GM18526 (cell line): ENCODE data around the gene HOXD4.

Experiments used
- POLR2A ChIP-seq: IDR thresholded peaks from 3 replicates; pipeline ENCODE4 v1.6.1; 2011; ENCODE audit not compliant: insufficient read length; ENCODE audit errors: extremely low read depth

HOXD4 gene

GRCh38 chr2:176152350-176153181 is 1.2 kb downstream of the HOXD4 start:
- no peak for TF ChIP-seq POLR2A

DNA sequence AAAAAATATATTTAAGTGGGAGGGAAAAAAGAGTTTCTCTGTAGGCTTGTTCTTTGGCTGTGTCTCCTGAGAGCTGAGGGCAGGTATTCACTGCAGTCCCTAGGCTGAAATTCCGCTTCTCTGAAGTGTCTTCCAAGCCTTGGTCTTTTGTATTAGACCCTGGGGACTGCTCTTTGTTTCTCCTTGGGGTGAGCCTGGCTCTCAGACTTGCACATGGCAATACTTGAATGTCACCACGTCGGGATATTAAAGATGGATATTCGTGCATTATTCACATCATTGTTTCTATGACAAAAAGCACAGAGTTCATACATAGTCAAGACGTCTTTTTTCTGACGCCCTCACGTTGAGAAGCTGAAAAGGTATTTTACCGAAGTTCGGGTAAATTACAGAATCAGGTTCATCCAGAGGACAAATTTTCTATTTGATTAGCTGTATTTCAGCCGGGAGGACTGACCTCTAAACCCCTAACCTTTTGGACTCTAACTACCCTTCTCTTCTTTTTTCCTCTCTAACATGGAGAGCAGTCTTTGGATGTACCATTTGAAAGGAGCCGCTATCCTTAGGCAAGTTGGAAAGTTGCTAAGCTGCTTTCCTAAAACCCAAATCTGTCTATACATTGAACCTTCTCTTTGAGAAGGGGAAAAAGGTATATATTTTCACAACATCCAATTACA is 3.4 kb downstream of the HOXD4 start:
- TF ChIP-seq POLR2A, result no peak

DNA sequence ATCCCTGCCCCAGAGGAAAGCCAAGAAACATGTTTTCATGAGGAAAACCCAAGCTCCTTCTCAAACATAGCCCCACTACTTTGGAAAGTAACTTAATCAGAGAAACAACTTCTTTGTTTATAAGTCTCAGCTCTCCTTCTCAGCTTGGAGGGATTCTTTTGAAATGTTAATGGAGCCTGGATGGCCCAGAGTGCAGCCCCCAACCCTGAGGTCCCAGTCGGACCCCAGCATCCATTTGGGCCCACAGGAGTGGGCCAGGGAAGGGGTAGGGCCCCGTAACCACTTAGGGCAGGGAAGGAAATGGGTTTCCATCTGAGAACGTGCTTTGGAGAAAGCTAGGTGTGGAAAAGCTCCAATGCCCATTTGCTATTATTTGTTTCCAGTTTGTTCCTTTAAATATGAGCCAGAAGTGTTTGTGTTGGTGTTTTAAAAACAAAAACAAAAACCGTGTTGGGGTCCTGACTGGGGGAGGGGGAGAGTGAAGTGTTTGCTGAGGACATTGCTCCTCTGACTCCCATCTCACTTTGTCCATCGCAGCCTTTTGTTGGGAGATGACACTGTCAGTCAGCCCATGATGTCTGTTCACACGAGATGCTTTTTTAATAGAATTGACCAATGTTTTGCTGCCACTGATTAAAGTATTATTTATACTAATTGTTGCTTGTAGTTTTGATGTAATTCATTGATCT is 4.2 kb downstream of the HOXD4 start:
- no peak for TF ChIP-seq POLR2A

DNA sequence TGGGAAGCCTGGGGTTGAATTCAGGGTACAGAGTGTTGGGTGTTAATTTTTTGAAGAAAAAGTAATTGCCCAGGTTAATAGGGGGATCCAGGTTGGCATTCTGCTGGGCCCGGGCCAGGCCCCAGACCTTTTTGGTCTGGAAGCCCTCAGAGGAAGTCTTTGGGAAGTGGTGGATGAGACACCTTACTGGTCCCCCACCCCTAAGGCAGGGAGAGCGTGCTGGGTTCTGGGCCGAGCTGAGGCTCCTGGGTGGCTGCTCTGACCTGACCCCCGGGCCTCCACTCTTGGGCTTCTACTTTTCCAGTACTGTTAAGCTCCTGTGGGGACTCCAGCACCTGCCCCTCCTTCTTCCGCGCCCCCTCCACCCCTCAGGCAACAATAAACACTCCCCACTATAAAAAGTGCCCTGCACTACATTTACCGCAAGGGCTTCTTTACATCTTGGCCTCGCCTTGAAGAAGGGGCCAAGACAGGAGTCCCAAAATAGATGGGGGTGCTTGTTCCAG is 5.0 kb downstream of the HOXD4 start:
- TF ChIP-seq POLR2A, result no peak

DNA sequence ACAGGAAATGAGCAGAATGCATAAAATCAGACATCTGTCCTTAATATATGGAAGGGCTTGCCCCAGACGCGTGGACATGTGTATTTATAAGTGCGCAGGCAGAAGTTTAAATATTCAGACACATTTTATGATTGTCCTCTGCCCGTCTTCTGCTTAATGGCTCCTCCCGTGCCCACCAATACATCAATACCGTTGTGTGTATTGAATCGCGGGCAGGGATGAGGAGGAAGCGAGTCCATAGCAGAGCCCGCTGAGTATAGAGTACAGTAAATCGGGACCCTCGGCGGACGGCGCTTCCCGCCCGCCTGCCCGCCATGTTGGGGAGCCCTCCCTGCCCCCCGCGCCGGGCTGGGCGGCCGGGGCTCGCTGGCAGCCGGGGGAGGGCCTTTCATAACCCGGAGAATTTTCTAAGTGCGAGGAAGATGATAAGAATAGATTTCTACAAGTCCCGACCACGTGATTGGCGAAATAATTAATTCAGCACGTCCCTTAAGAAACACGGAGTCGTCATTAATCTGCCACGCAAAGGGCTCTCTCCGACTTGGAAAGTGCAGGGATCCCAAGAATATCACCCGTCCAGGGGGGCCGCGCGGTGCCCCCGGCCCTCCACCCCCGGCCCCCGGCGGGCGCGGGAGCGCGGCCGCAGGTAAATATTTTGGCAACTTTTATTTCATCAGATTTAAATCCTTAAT is 5.6 kb downstream of the HOXD4 start, which contains the start of gene HOXD3:
TSS of gene HOXD3 (plus strand) at position 501 of the 692 bp plus-strand sequence. CDS start 11,808 bp downstream, outside the sequence.
- no peak for TF ChIP-seq POLR2A

DNA sequence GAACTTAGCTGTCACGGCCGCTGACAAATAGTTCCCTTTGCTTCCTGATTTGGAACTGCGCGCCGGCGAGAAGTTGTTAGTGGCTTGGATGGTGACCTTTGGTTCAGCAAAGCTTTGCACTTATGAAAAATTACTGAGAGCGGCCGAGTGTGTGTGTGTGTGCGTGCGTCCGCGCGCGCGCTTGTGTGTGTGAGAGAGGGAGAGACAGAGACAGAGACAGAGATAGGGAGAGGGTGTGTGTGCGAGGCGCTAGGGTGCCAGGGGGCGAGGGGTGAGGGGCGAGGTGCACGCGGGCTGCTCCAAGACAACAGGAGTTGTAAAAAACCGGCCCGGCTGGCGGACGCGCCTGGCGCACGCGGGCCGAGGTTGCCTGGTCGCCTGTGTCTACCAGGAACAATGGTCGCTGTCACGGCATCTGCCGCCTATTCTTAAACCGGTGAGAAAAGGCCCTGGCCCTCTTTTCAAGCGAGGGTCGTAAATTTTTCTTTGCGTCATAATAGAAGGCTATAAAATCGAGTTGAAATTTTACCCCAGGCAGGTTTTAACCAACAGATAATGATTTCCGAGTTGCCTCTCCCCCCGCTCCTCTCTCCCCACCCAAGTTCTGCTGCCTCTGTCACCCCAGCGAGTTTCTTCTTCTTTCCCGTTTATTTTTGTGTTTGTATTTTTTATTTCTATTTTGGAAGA is 6.3 kb downstream of the HOXD4 start:
- no peak for TF ChIP-seq POLR2A

DNA sequence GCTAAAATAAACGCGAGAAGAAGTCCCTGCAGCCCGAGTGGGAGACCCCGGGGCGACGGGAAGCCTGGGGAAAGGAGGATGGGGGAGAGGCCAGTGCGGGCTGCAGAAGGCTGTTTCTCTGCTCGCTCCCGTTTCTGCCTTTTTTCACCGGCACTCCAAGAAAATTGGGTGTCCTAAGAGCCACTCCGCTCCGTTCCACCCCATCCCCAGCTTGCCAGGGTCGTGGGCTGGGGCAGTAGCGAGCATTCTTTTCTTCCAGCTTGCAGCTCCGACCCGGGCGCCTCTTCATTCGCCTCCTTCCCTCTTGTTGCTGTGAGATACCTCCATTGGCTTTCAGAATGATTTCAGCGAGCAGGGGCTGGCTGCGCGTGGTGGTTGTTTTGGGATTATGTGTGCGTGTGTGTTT is 6.8 kb downstream of the HOXD4 start:
- no peak for TF ChIP-seq POLR2A

- no peak for TF ChIP-seq POLR2A
These were observed 7.7 kb downstream of the HOXD4 start for GRCh38 chr2:176158855-176159662.

- no peak for TF ChIP-seq POLR2A
These were observed 8.4 kb downstream of the HOXD4 start for GRCh38 chr2:176159663-176160250.

DNA sequence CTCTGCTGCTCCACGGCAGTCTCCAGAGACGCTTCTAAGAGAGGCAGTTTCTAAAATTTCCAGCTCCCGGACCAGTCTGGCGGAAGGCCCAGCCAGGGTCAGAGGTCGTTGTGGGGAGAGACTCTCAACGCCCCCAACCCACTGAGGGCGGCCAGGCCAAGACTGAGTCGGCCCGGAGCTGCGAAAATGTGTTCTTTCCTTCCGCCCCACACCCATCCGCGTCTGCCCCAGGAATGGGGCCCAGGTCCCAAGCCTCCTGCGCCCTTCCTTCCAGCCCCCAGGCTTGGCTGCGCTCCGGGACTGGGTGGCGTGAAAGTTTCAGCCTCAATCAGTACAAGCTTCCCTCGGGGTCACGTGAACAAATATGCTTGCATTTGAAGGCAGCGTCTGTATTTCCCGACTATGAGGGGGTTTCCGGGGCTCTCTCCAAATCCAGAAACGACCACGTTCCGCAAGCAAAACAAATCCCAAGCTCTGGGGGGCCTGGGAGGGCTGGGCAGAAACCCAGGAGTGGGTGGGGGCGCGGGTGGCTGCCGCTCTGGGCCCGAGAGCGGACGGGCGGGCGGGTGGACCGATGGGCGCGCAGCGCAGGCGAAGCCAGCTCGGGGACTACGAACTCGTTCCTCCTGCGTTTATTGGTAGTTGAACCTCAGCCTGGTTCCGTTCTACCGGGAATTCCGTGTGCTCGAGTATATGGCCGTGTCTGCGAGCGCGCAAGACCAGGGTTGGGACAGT is 9.1 kb downstream of the HOXD4 start:
- TF ChIP-seq POLR2A, result no peak

GRCh38 chr2:176160986-176161824 is 9.9 kb downstream of the HOXD4 start:
- TF ChIP-seq POLR2A, result no peak
